H1 (cell line): ENCODE measurements around the gene SLC25A31. TPM values are rescaled to one million over a fixed set of nuclear protein-coding genes. Genes with fewer than 3 reads are reported as not detected.

Source experiments
- ASH2L ChIP-seq: fragments of 200-600, 300-600 bp; sonication (generic); IDR thresholded peaks from one replicate; pipeline ENCODE4 v1.7.1; 2017; ENCODE audit warnings: low read length
- BACH1 ChIP-seq: IDR thresholded peaks from 2 replicates; pipeline ENCODE4 v1.6.1; 2012; ENCODE audit warnings: low read length, improper control_type of control experiment
- CHD2 ChIP-seq: IDR thresholded peaks from 2 replicates; pipeline ENCODE4 v1.6.1; 2012; ENCODE audit warnings: low read length, improper control_type of control experiment
- CTBP2 ChIP-seq: IDR thresholded peaks from 2 replicates; pipeline ENCODE4 v1.7.0; 2011; ENCODE audit warnings: borderline replicate concordance, mild to moderate bottlenecking, moderate library complexity, mixed read lengths, low read length; ENCODE audit not compliant: insufficient read depth, insufficient read length
- HDAC2 ChIP-seq, 2 experiments: fragments of 300-600 bp in 1 of 2; sonication (generic) in 1 of 2; IDR thresholded peaks; 2 replicates each; pipeline ENCODE4 v1.6.1; 2011 to 2012; ENCODE audit warnings: low read depth in 2 of 2, low read length in 2 of 2, mild to moderate bottlenecking in 2 of 2, moderate library complexity in 2 of 2, borderline replicate concordance in 1 of 2, inconsistent platforms in 1 of 2
- JUND ChIP-seq: IDR thresholded peaks from 2 replicates; pipeline ENCODE4 v1.6.1; 2011; ENCODE audit warnings: mild to moderate bottlenecking, improper control_type of control experiment, low read length
- MAFK ChIP-seq: IDR thresholded peaks from 2 replicates; pipeline ENCODE4 v1.6.1; 2012; ENCODE audit warnings: low read depth, mild to moderate bottlenecking, improper control_type of control experiment, low read length
- SP4 ChIP-seq: IDR thresholded peaks from 2 replicates; pipeline ENCODE4 v1.6.1; 2012; ENCODE audit warnings: low read length, inconsistent platforms
- TBP ChIP-seq: IDR thresholded peaks from 2 replicates; pipeline ENCODE4 v1.6.1; 2011; ENCODE audit warnings: low read depth, low read length, improper control_type of control experiment
- TCF12 ChIP-seq: IDR thresholded peaks from 2 replicates; pipeline ENCODE4 v1.6.1; 2011; ENCODE audit warnings: low read depth, mild to moderate bottlenecking, low read length
- polyA plus RNA-seq, 7 experiments: library from polyadenylated mRNA; depleted of rRNA in 3 of 7; stranded (reverse) in 5 of 7; unstranded in 2 of 7; fragments of >200 nt in 5 of 7; fragments of 200-250 nt in 2 of 7; gene quantifications; 1 replicate in 5 of 7; 2 replicates in 1 of 7; 4 replicates in 1 of 7; pipeline versions ENCODE4 v1.2.1 to v1.2.3, GENCODE V29; 2011 to 2013; ENCODE audit warnings: missing spikeins in 2 of 7, mixed read lengths in 2 of 7
- total RNA-seq: library from RNA; stranded (reverse); fragmentation: NEBNext Ultra II Directional; extraction: Animal tissue kit (Norgen Biotek cat#: 25700); gene quantifications from 2 replicates; pipeline ENCODE4 v1.2.1, GENCODE V29; 2021
- TF ChIP-seq, protein P1 (sequence below): IDR thresholded peaks from 2 replicates; pipeline ENCODE4 v1.6.1; 2011; ENCODE audit warnings: low read length, improper control_type of control experiment
- TF ChIP-seq, protein P2 (sequence below): fragments of 300-600 bp; sonication (generic); IDR thresholded peaks from 2 replicates; pipeline ENCODE4 v1.7.1; 2012; ENCODE audit warnings: low read length, moderate library complexity, mild to moderate bottlenecking, inconsistent platforms; ENCODE audit not compliant: insufficient replicate concordance

SLC25A31 gene
- total and polyA plus RNA-seq, 2 of the 8 experiments (the other 6 are each of a cell fraction or from before 2014, with no cell fraction given), result not detected

- TF ChIP-seq, protein P1, sequence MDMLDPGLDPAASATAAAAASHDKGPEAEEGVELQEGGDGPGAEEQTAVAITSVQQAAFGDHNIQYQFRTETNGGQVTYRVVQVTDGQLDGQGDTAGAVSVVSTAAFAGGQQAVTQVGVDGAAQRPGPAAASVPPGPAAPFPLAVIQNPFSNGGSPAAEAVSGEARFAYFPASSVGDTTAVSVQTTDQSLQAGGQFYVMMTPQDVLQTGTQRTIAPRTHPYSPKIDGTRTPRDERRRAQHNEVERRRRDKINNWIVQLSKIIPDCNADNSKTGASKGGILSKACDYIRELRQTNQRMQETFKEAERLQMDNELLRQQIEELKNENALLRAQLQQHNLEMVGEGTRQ, result no peak
- TF ChIP-seq CTBP2, result no peak
- no peak for TF ChIP-seq SP4
- TF ChIP-seq HDAC2 (IDR thresholded peaks at IDR 0.05; ENCODE audit: borderline replicate concordance in 1 of 2, low read depth in 2 of 2, low read length in 2 of 2), result no peak
- TF ChIP-seq, protein P2, sequence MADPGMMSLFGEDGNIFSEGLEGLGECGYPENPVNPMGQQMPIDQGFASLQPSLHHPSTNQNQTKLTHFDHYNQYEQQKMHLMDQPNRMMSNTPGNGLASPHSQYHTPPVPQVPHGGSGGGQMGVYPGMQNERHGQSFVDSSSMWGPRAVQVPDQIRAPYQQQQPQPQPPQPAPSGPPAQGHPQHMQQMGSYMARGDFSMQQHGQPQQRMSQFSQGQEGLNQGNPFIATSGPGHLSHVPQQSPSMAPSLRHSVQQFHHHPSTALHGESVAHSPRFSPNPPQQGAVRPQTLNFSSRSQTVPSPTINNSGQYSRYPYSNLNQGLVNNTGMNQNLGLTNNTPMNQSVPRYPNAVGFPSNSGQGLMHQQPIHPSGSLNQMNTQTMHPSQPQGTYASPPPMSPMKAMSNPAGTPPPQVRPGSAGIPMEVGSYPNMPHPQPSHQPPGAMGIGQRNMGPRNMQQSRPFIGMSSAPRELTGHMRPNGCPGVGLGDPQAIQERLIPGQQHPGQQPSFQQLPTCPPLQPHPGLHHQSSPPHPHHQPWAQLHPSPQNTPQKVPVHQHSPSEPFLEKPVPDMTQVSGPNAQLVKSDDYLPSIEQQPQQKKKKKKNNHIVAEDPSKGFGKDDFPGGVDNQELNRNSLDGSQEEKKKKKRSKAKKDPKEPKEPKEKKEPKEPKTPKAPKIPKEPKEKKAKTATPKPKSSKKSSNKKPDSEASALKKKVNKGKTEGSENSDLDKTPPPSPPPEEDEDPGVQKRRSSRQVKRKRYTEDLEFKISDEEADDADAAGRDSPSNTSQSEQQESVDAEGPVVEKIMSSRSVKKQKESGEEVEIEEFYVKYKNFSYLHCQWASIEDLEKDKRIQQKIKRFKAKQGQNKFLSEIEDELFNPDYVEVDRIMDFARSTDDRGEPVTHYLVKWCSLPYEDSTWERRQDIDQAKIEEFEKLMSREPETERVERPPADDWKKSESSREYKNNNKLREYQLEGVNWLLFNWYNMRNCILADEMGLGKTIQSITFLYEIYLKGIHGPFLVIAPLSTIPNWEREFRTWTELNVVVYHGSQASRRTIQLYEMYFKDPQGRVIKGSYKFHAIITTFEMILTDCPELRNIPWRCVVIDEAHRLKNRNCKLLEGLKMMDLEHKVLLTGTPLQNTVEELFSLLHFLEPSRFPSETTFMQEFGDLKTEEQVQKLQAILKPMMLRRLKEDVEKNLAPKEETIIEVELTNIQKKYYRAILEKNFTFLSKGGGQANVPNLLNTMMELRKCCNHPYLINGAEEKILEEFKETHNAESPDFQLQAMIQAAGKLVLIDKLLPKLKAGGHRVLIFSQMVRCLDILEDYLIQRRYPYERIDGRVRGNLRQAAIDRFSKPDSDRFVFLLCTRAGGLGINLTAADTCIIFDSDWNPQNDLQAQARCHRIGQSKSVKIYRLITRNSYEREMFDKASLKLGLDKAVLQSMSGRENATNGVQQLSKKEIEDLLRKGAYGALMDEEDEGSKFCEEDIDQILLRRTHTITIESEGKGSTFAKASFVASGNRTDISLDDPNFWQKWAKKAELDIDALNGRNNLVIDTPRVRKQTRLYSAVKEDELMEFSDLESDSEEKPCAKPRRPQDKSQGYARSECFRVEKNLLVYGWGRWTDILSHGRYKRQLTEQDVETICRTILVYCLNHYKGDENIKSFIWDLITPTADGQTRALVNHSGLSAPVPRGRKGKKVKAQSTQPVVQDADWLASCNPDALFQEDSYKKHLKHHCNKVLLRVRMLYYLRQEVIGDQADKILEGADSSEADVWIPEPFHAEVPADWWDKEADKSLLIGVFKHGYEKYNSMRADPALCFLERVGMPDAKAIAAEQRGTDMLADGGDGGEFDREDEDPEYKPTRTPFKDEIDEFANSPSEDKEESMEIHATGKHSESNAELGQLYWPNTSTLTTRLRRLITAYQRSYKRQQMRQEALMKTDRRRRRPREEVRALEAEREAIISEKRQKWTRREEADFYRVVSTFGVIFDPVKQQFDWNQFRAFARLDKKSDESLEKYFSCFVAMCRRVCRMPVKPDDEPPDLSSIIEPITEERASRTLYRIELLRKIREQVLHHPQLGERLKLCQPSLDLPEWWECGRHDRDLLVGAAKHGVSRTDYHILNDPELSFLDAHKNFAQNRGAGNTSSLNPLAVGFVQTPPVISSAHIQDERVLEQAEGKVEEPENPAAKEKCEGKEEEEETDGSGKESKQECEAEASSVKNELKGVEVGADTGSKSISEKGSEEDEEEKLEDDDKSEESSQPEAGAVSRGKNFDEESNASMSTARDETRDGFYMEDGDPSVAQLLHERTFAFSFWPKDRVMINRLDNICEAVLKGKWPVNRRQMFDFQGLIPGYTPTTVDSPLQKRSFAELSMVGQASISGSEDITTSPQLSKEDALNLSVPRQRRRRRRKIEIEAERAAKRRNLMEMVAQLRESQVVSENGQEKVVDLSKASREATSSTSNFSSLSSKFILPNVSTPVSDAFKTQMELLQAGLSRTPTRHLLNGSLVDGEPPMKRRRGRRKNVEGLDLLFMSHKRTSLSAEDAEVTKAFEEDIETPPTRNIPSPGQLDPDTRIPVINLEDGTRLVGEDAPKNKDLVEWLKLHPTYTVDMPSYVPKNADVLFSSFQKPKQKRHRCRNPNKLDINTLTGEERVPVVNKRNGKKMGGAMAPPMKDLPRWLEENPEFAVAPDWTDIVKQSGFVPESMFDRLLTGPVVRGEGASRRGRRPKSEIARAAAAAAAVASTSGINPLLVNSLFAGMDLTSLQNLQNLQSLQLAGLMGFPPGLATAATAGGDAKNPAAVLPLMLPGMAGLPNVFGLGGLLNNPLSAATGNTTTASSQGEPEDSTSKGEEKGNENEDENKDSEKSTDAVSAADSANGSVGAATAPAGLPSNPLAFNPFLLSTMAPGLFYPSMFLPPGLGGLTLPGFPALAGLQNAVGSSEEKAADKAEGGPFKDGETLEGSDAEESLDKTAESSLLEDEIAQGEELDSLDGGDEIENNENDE, result no peak
- no peak for TF ChIP-seq TCF12
- TF ChIP-seq CHD2, result no peak
- peak; percentile 63 for TF ChIP-seq ASH2L
- no peak for TF ChIP-seq TBP
- TF ChIP-seq JUND, result no peak
- no peak for TF ChIP-seq BACH1
- no peak for TF ChIP-seq MAFK
Measured at GRCh38 chr4:127782025-127782274, 51.8 kb downstream of the SLC25A31 start (continued).
